NCI-H187 treated with DMSO at 0.1 percent for 48 hours (cell line): Measurements from ENCODE around the gene PAPPA.

Experiments used
- DNase-seq: peaks from one replicate; lab custom pipeline; 2025; lab: John Stamatoyannopoulos, UW

Gene PAPPA

DNA sequence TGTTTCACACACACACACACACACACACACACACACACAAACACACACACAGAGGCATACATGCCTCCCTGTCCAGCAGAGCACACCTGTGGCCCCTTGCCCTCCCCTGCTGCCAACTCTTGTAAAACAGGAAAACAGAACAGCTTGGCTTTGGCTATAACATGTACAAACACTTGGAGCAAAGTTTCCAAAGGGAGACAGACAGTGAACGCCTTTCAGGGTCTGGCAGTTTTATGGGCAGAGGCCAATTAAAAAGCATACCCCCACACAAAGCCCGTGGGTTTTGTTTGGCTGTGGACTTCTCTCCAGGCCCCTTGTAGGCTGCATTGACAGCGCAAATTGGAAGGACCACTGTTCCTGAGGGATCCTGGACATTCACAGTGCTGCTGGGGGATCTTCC, 265.6 kb downstream of the PAPPA start:
- no peak for DNase-seq

DNA sequence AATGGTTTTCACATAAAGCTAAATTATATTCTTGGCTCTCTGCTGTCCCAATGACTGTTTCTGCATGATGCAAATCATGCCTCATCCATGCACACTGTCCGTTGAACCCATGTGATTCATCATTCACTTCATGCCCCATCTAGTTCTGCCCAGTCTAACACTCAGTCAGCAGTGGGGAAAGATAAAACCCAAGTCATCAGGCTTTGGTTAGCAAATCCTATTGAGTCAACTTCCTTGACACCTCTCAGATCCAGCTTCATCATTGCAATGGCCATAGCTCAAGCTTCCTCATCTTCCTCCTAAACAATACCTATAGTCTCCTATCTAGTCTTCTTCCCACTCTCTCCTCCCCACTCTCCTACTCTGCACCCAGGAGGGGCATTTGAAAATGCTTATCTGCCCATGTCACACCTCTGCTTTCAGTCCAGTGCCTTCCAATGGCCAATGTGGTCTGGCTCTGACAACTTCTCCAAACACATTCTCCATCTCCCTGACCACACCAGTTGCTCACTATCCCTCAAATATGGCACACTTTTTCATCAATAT, 267.5 kb downstream of the PAPPA start:
- DNase-seq: no peak

DNA sequence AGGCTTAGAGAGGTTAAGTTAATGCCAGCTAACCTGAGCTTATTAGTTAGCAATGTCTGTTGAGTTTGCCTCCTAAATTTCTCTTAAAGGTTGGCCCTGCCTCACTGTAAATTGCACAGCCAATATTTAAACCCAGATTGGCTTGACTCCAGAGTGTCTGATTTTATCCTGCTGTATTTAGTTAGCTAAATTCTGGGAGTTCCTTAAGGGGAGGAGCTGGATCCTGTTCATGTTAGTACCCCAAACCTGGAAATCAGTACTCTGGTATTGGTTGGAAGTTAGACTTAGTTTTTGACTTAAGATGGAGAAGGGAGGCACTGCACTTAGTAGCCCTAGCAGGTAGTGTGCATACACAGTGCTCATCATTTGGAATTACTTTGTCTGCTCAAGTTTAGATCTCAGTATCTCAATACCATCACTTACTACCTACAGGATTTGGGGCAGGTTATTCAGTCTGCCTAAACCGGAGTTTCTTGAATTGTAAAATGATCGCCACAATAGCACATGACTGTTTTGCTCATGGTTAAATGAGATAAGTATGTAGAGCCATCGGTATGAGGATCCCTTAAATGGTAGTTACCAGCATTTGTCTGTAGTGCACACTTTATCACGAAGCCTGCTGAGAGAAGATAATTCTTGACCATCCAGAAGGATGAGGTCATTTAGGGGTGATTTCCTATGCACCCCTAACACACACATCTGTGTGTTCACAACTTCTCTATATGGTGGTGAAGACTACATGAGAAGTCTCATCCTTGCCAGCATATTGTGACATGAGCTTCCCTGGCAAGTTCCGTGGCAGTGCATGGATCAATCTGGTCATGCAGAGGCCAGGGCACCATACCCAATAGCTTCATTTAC, 268.8 kb downstream of the PAPPA start:
- DNase-seq: no peak

- DNase-seq: no peak
Observed at GRCh38 chr9:116423149-116423548, 269.6 kb downstream of the PAPPA start.

- no peak for DNase-seq
Observed at GRCh38 chr9:116425244-116425643, 271.7 kb downstream of the PAPPA start.

DNA sequence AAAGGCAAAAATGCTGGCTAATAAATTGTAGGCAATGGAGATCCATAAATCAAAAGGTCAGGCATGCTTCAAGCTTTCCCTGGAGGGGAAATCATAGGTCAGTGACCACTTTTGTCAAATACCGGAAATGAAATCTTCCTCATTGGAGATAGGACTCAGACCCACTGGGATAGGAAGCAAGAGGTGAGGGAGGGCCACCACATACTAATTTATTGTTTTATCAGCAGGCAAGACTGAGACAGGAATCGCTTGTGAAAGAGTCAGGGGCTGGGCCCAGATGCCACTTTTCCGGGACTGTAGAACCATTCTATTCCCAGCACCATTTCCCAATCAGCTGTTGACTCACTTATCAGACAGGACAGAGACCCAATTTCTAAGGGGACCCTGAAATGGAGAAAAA, 277.3 kb downstream of the PAPPA start:
- DNase-seq: no peak

DNA sequence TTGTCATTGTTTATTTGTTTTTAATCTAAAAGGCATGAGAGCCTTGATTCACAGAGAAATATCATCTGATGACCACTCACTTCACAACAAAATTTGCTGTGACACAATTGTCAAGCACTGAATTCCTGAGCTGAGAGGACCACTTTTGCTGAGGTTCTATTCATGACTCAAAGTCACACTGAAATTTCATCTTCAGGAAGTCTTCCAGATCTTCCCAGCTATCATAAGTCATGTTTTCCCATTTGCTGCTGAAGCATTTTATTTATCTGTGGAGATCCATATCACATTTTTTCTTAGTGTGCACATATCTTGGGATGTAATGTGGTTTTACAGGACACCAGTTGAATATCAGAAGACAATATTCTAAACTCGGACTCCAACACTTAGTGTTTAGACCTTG, 278.5 kb downstream of the PAPPA start:
- DNase-seq: no peak

DNA sequence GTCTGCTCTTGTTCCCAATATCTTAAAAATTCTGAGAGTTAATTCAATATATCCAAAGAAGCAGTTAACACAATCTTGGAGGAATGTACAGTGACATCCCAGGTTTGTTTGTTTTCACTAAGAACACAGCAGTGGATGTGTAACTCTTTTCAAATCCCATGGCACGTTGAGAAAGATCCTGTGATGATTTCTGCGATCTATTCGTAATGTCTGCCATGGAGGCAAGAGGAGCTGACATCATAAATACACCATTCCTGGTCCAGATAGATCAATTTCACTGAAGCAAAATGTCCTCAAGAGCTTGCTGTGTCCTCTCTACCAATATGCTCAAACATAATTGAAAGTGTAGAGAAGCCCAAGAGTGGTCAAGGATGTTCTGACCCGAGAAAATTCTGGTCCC, 280.7 kb downstream of the PAPPA start:
- DNase-seq: no peak

GRCh38 chr9:116435706-116436105, 282.1 kb downstream of the PAPPA start:
- DNase-seq: no peak

DNA sequence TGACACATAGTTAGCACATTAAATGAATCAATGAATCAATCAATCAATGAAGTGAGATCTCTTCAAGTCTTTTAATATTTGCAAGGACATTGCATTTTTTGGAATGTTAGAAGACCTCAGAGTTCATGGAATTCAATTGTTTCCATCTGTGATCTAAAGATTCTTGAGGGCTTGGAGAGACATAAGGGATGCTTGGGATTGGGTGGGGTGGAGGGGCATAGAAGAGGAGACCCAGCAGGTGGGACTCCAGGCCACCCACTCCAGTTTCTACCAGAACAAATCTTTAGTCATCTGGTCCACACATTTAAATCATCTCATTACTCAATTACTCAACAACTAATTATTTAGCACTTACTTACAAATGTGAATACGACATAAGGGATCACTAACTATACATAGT, 282.5 kb downstream of the PAPPA start:
- DNase-seq: no peak

- DNase-seq: no peak
Observed at GRCh38 chr9:116437411-116438370, 284.1 kb downstream of the PAPPA start.

DNA sequence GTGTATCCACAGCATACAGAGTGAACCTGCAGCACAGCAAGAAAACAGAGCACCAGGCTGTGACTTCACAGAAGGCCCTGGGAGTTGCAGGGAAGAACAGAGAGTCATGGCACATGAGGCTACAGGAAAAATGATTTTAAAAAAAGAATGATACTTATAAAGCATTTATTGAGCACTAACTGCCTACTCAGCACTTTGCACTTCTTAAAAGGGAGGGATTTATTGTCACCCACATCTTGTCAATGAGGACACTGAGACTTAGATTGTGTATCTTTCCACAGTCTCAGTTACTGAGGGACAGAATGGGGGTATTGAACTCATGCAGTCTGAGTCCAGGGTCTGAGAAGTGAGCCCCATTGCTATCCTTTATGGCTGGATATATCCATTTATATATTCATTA, 288.9 kb downstream of the PAPPA start:
- DNase-seq: no peak

DNA sequence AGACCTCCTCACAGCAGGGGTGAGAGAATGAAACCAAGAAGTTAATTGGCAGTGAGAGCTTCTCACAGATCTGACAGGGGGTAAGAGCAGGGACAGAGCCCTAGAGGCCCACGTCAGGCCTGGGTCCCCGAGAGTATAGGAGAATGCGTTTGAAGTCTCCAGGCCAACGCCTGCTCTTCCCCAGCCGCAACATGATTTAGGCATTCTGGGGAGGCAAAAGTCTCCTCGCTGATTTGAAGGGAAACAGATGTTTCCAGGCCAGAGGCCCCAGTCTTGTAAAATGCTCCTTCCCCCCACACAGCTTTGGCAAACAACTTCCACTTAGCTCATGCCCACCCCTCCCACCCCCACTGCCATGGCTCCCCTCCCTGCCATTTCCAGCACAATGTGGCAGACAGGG, 294.3 kb downstream of the PAPPA start:
- DNase-seq: no peak

DNA sequence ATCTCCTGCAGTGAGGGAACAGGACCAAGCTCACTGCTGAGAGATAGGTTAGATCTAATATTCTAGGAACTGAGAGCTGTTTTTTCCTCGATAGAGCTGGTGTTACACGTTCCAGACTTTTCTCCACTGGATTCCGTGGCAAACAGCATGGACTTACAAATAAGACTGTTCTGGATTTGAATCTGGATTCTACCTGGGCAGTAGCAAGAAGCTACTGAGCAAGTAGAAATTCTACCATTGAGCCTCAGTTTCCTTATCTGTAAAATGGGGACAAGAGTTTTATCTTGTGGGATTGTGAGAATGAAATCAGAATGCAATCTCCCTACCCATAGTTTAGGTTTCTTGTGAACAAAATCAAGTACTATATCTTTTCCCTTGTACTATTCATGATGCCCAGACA, 294.8 kb downstream of the PAPPA start:
- no peak for DNase-seq

- DNase-seq: no peak
Observed at GRCh38 chr9:116449949-116450348, 296.4 kb downstream of the PAPPA start.

GRCh38 chr9:116450378-116451139, 297.0 kb downstream of the PAPPA start:
- no peak for DNase-seq

- no peak for DNase-seq
Observed at GRCh38 chr9:116451500-116452115, 298.0 kb downstream of the PAPPA start.
